ENCODE measurements around the gene OR6C76. TPM values are rescaled to one million over a fixed set of nuclear protein-coding genes. Genes with fewer than 3 reads are reported as not detected.

OR6C76 gene
- total RNA-seq, 2 experiments from 2014 or later: not detected

GRCh38 chr12:55467836-55468235, 41.8 kb downstream of the OR6C76 start:
- ChIA-PET CTCF (no interaction called here), POLR2A (no interaction called here)

GRCh38 chr12:55469291-55469690, 43.2 kb downstream of the OR6C76 start:
- ChIA-PET CTCF (no interaction called here), POLR2A (no interaction called here)

- ChIA-PET CTCF (no interaction called here), POLR2A (no interaction called here)
Observed at GRCh38 chr12:55470088-55470829, 44.2 kb downstream of the OR6C76 start, which contains the start of gene OR6C70. Gene OR6C70 (minus strand): TSS chr12:55470138. CDS start chr12:55470138, 0 bp downstream.

- ChIA-PET POLR2A (no interaction called here), CTCF (no interaction called here)
Observed at GRCh38 chr12:55472264-55472663, 46.2 kb downstream of the OR6C76 start.

Other genes starting within 250 kb of the OR6C76 start
- not detected for gene OR10A7, start 205.2 kb upstream of the OR6C76 start, total RNA-seq
- not detected for gene OR6C74, start 181.6 kb upstream of the OR6C76 start, total RNA-seq
- not detected for gene OR6C6, start 129.7 kb upstream of the OR6C76 start, total RNA-seq
- not detected for gene OR6C1, start 111.9 kb upstream of the OR6C76 start, total RNA-seq
- not detected for gene OR6C3, start 95.5 kb upstream of the OR6C76 start, total RNA-seq
- not detected for gene OR6C75, start 63.3 kb upstream of the OR6C76 start, total RNA-seq
- not detected for gene OR6C65, start 25.7 kb upstream of the OR6C76 start, total RNA-seq
- not detected for gene OR6C2, start 17.8 kb downstream of the OR6C76 start, total RNA-seq
- not detected for gene OR6C70, start 43.9 kb downstream of the OR6C76 start, total RNA-seq
- gene OR6C68, start 66.1 kb downstream of the OR6C76 start, total RNA-seq: not detected
- gene OR6C4, start 123.3 kb downstream of the OR6C76 start, total RNA-seq: not detected
- not detected for gene OR2AP1, start 146.2 kb downstream of the OR6C76 start, total RNA-seq
- gene OR10P1, start 210.6 kb downstream of the OR6C76 start, total RNA-seq: not detected

Data from activated CD8-positive, alpha-beta memory T cell treated with anti-CD3 and anti-CD28 coated beads for 36 hours (primary cell).